Neural progenitor cell (in vitro differentiated cells): ENCODE results near the gene TSEN54. TPM values are rescaled to one million over a fixed set of nuclear protein-coding genes. Genes with fewer than 3 reads are reported as not detected.

ENCODE experiments used
- DNase-seq: peaks from one replicate; pipeline ENCODE4 v3.0.0-alpha.2; 2016; ENCODE audit warnings: low spot score
- H2AFZ ChIP-seq: fragments of 200-600 bp; sonication (generic); replicated peaks from 2 replicates; pipeline ENCODE4 v1.6.1; 2016; ENCODE audit warnings: antibody characterized with exemption
- H3F3A ChIP-seq: fragments of 200-600 bp; sonication (generic); 2 replicates; pipeline ENCODE4 v1.6.1; 2016; ENCODE audit warnings: antibody characterized with exemption, low read depth
- H3K27ac ChIP-seq: fragments of 200-600 bp; sonication (generic); 2 replicates; pipeline ENCODE4 v1.5.1; 2016; ENCODE audit warnings: mild to moderate bottlenecking
- H3K27me3 ChIP-seq: fragments of 200-600 bp; sonication (generic); 2 replicates; pipeline ENCODE4 v1.6.1; 2016; ENCODE audit warnings: mild to moderate bottlenecking, moderate library complexity
- H3K36me3 ChIP-seq: fragments of 200-600 bp; sonication (generic); 2 replicates; pipeline ENCODE4 v1.5.1; 2016
- H3K4me1 ChIP-seq: fragments of 200-600 bp; sonication (generic); 2 replicates; pipeline ENCODE4 v1.6.1; 2016; ENCODE audit warnings: mixed run types
- H3K4me2 ChIP-seq: fragments of 200-600 bp; sonication (generic); 2 replicates; pipeline ENCODE4 v1.6.1; 2016
- H3K4me3 ChIP-seq: fragments of 200-600 bp; sonication (generic); 2 replicates; pipeline ENCODE4 v1.5.1; 2016
- H3K79me2 ChIP-seq: fragments of 200-600 bp; sonication (generic); 2 replicates; pipeline ENCODE4 v1.6.1; 2016; ENCODE audit warnings: low read depth
- H3K9ac ChIP-seq: fragments of 200-600 bp; sonication (generic); 2 replicates; pipeline ENCODE4 v1.6.1; 2016
- H3K9me3 ChIP-seq: fragments of 200-600 bp; sonication (generic); 2 replicates; pipeline ENCODE4 v1.5.1; 2016; ENCODE audit warnings: low read depth
- H4K20me1 ChIP-seq: fragments of 200-600 bp; sonication (generic); 2 replicates; pipeline ENCODE4 v1.6.1; 2016; ENCODE audit warnings: low read depth
- H3K27ac Mint-ChIP-seq: 3 replicates; pipeline ENCODE4 v1.8.0; 2021; ENCODE audit warnings: mixed read lengths
- H3K27me3 Mint-ChIP-seq: 2 replicates; pipeline ENCODE4 v1.8.0; 2022; ENCODE audit warnings: low read depth, mild to moderate bottlenecking, inconsistent platforms, moderate library complexity, mixed read lengths; ENCODE audit not compliant: insufficient read depth
- H3K36me3 Mint-ChIP-seq: 3 replicates; pipeline ENCODE4 v1.8.0; 2021; ENCODE audit warnings: mixed read lengths
- H3K4me1 Mint-ChIP-seq: 3 replicates; pipeline ENCODE4 v1.8.0; 2021; ENCODE audit warnings: mixed read lengths
- H3K4me3 Mint-ChIP-seq: 3 replicates; pipeline ENCODE4 v1.8.0; 2021; ENCODE audit warnings: mild to moderate bottlenecking, moderate library complexity, mixed read lengths
- H3K9me3 Mint-ChIP-seq: 3 replicates; pipeline ENCODE4 v1.8.0; 2020; ENCODE audit warnings: mixed read lengths
- EZH2 ChIP-seq: fragments of 200-600 bp; sonication (generic); IDR thresholded peaks from 2 replicates; pipeline ENCODE4 v1.6.1; 2017; ENCODE audit warnings: antibody characterized with exemption, mild to moderate bottlenecking, moderate library complexity
- EZH2phosphoT487 ChIP-seq: fragments of 200-600 bp; sonication (generic); IDR thresholded peaks from 2 replicates; pipeline ENCODE4 v1.6.1; 2017; ENCODE audit warnings: antibody characterized with exemption
- microRNA-seq: library from miRNA; unstranded; fragments of <30 nt; microRNA quantifications from one replicate; pipeline ENCODE4, GENCODE V29; 2016
- total RNA-seq: library from RNA; depleted of rRNA; stranded (reverse); fragments of >200 nt; gene quantifications from 2 replicates; pipeline ENCODE4 v1.2.3, GENCODE V29; 2015; ENCODE audit warnings: low replicate concordance
- TF ChIP-seq, protein P1 (sequence below): fragments of 200-600 bp; sonication (generic); IDR thresholded peaks from 2 replicates; pipeline ENCODE4 v1.5.1; 2017; ENCODE audit warnings: antibody characterized with exemption, mild to moderate bottlenecking

TSEN54 gene
- total RNA-seq, 1 donor from 2014 or later = 20.5 TPM

DNA sequence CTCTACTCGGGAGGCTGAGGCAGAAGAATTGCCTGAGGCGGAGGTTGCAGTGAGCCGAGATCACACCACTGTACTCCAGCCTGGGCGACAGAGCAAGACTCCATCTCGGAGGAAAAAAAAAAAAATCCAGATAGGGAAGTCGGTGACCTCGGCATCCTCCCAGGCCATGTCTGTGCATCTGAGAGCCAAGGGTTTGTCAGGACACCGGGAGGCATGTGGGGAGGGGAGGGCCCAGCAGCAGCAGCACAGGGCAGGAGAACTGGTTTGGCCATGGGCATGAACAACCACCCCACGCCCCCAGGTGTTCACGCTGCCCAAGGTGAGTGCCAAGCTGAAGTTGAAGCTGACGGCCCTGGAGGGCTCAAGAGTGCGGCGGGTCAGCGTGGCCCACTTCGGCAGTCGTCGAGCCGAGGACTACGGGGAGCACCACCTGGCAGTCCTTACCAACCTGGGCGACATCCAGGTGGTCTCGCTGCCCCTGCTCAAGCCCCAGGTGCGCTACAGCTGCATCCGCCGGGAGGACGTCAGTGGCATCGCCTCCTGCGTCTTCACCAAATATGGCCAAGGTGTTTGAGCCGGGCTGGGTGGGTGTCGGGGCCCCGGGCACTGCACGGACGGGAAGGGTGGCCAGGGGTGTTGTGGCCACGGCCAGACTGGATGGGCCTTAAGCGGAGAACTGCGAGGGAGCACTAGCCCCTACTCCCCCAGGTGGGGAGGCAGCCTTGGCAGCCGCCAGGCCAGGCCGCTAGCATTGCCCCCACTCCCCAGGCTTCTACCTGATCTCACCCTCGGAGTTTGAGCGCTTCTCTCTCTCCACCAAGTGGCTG is 56.6 kb downstream of the TSEN54 start:
- H3K27ac ChIP-seq = no peak overlapping the region
- H3K4me1 ChIP-seq = no peaks in the 10 kb centered on the region
- H3K27ac Mint-ChIP-seq = peak overlapping the region; percentile 50
- no peak overlapping the region for H3K9ac ChIP-seq
- no peaks in the 10 kb centered on the region for H3K9me3 ChIP-seq
- H3K4me1 Mint-ChIP-seq = peaks cover 2% of the 10 kb centered on the region
- no peaks in the 10 kb centered on the region for H4K20me1 ChIP-seq
- no peak overlapping the region for H3K4me3 Mint-ChIP-seq
- H3F3A ChIP-seq = no peaks in the 10 kb centered on the region
- H3K27me3 Mint-ChIP-seq = peaks cover 4% of the 10 kb centered on the region
- H3K4me2 ChIP-seq = no peak overlapping the region
- H3K27me3 ChIP-seq = no peaks in the 10 kb centered on the region
- TF ChIP-seq EZH2phosphoT487 = no peak
- TF ChIP-seq, protein P1, sequence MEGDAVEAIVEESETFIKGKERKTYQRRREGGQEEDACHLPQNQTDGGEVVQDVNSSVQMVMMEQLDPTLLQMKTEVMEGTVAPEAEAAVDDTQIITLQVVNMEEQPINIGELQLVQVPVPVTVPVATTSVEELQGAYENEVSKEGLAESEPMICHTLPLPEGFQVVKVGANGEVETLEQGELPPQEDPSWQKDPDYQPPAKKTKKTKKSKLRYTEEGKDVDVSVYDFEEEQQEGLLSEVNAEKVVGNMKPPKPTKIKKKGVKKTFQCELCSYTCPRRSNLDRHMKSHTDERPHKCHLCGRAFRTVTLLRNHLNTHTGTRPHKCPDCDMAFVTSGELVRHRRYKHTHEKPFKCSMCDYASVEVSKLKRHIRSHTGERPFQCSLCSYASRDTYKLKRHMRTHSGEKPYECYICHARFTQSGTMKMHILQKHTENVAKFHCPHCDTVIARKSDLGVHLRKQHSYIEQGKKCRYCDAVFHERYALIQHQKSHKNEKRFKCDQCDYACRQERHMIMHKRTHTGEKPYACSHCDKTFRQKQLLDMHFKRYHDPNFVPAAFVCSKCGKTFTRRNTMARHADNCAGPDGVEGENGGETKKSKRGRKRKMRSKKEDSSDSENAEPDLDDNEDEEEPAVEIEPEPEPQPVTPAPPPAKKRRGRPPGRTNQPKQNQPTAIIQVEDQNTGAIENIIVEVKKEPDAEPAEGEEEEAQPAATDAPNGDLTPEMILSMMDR = no peak
- no peak for TF ChIP-seq EZH2
- H3K9me3 Mint-ChIP-seq = no peaks in the 10 kb centered on the region
- no peak overlapping the region for H2AFZ ChIP-seq
- no peaks in the 10 kb centered on the region for H3K36me3 Mint-ChIP-seq
- no peaks in the 10 kb centered on the region for H3K79me2 ChIP-seq
- H3K36me3 ChIP-seq = no peaks in the 10 kb centered on the region
- no peak overlapping the region for H3K4me3 ChIP-seq
- DNase-seq = no peak

DNA sequence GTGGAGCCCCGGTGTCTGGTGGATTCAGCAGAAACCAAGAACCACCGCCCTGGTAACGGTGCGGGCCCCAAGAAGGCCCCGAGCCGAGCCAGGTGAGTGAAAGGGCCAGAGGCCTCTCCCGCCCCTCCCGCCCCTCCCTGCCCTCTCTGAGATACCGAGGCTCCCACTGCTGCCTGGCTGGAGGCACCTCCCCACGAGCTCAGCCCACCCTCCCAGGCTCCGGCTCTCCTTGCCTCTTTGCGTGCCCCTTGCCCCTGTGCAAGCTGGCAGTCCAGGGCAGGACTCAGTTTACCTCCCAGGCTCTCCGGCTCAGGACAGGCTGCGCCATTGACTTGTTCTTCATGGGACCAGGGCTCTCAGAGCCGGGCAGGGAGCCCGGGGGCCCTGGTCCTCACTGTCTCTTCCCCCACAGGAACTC is 57.2 kb downstream of the TSEN54 start:
- no peak overlapping the region for H3K27ac Mint-ChIP-seq
- H3K79me2 ChIP-seq = no peaks in the 10 kb centered on the region
- no peak overlapping the region for H3K4me3 Mint-ChIP-seq
- no peak overlapping the region for H3K9ac ChIP-seq
- no peaks in the 10 kb centered on the region for H3K36me3 ChIP-seq
- H3K4me3 ChIP-seq = no peak overlapping the region
- no peak overlapping the region for H2AFZ ChIP-seq
- TF ChIP-seq EZH2 (no peak), EZH2phosphoT487 (no peak)
- TF ChIP-seq, protein P1 = no peak
- H3K9me3 Mint-ChIP-seq = no peaks in the 10 kb centered on the region
- peaks cover 4% of the 10 kb centered on the region for H3K27me3 Mint-ChIP-seq
- H3K4me2 ChIP-seq = no peak overlapping the region
- no peaks in the 10 kb centered on the region for H3K9me3 ChIP-seq
- H4K20me1 ChIP-seq = no peaks in the 10 kb centered on the region
- H3K27me3 ChIP-seq = no peaks in the 10 kb centered on the region
- H3K27ac ChIP-seq = no peak overlapping the region
- no peak for DNase-seq
- no peaks in the 10 kb centered on the region for H3K36me3 Mint-ChIP-seq
- H3K4me1 ChIP-seq = no peaks in the 10 kb centered on the region
- peaks cover 2% of the 10 kb centered on the region for H3K4me1 Mint-ChIP-seq
- no peaks in the 10 kb centered on the region for H3F3A ChIP-seq

DNA sequence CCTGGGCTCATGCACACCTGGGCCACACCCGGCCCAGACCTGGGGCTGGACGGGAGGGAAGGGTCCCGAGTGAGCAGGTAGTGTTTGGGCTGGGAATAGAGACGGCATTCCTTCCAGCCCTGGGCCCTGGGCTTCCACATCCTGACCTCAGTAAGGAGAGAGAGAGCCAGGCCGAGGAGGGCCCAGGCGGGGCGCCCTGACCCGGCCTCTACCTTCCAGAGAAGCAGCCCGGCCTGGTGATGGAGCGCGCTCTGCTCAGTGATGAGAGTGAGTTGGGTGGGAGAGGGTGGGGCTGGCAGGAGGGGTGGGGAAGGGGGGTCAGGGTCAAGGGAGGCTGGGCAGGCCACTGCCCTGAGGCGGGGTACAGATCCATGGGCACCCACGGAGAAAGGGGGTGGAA is 57.7 kb downstream of the TSEN54 start:
- no peaks in the 10 kb centered on the region for H3K4me1 ChIP-seq
- no peaks in the 10 kb centered on the region for H3K27me3 ChIP-seq
- H3K27me3 Mint-ChIP-seq = peaks cover 4% of the 10 kb centered on the region
- no peak for DNase-seq
- TF ChIP-seq, protein P1 = no peak
- TF ChIP-seq EZH2 = no peak
- TF ChIP-seq EZH2phosphoT487 = no peak
- no peak overlapping the region for H3K9ac ChIP-seq
- H3K27ac ChIP-seq = no peak overlapping the region
- no peak overlapping the region for H3K27ac Mint-ChIP-seq
- H2AFZ ChIP-seq = no peak overlapping the region
- no peak overlapping the region for H3K4me3 Mint-ChIP-seq
- H4K20me1 ChIP-seq = no peaks in the 10 kb centered on the region
- no peaks in the 10 kb centered on the region for H3F3A ChIP-seq
- H3K9me3 Mint-ChIP-seq = no peaks in the 10 kb centered on the region
- H3K4me2 ChIP-seq = no peak overlapping the region
- H3K4me3 ChIP-seq = no peak overlapping the region
- no peaks in the 10 kb centered on the region for H3K36me3 ChIP-seq
- no peaks in the 10 kb centered on the region for H3K36me3 Mint-ChIP-seq
- H3K4me1 Mint-ChIP-seq = peaks cover 6% of the 10 kb centered on the region
- H3K9me3 ChIP-seq = no peaks in the 10 kb centered on the region
- H3K79me2 ChIP-seq = no peaks in the 10 kb centered on the region

Small RNA genes lying within 50 kb of the gene (microRNA-seq; reads per million reads assigned to microRNA genes)
- gene MIR6785 = not detected

Other genes with a start within 250 kb of the TSEN54 start
- 17.7 and 27.5 TPM in 2 replicates for gene MIF4GD, start 245.3 kb upstream of the TSEN54 start, total RNA-seq
- gene SLC25A19, start 227.1 kb upstream of the TSEN54 start, total RNA-seq = 5.2 and 10.4 TPM in 2 replicates
- 71.0 and 72.5 TPM in 2 replicates for gene GRB2, start 110.8 kb upstream of the TSEN54 start, total RNA-seq
- gene TMEM94, start 59.9 kb upstream of the TSEN54 start, total RNA-seq = 23.6 and 96.8 TPM in 2 replicates
- 5.7 and 12.6 TPM in 2 replicates for gene CASKIN2, start 991 bp upstream of the TSEN54 start, total RNA-seq
- 16.6 and 60.2 TPM in 2 replicates for gene LLGL2, start 9.2 kb downstream of the TSEN54 start, total RNA-seq
- 10.2 and 17.1 TPM in 2 replicates for gene MYO15B, start 71.3 kb downstream of the TSEN54 start, total RNA-seq
- gene SMIM5, start 116.9 kb downstream of the TSEN54 start, total RNA-seq = not detected in 2 replicates
- gene RECQL5, start 150.6 kb downstream of the TSEN54 start, total RNA-seq = 22.7 and 27.3 TPM in 2 replicates
- gene SAP30BP, start 150.8 kb downstream of the TSEN54 start, total RNA-seq = 72.9 and 75.8 TPM in 2 replicates
- gene ITGB4, start 204.9 kb downstream of the TSEN54 start, total RNA-seq = 1.1 TPM in 1 of 2 replicates, not detected in the other
- gene GALK1, start 248.7 kb downstream of the TSEN54 start, total RNA-seq = 6.5 and 27.3 TPM in 2 replicates